Hematopoietic multipotent progenitor cell treated with erythropoietin and hydrocortisone succinate and interleukin-3 and kit ligand, for 4 days (in vitro differentiated cells): ENCODE measurements around the gene FGR.
"Not testable (repeated sequence)": the region's sequence is repeated elsewhere in the genome, so short reads cannot be mapped to it uniquely, and the experiment has no call there.

Source experiments
- DNase-seq: peaks from one replicate; pipeline ENCODE4 v3.0.0-alpha.2; 2015

FGR gene

GRCh38 chr1:27634985-27635367, at the start of gene FGR:
FGR (minus strand) TSS chr1:27635185; CDS start chr1:27623916, 11,269 bp downstream.
- peak; percentile 49 for DNase-seq

GRCh38 chr1:27684176-27684575, 49.2 kb upstream of the FGR start:
- DNase-seq = no peak

DNA sequence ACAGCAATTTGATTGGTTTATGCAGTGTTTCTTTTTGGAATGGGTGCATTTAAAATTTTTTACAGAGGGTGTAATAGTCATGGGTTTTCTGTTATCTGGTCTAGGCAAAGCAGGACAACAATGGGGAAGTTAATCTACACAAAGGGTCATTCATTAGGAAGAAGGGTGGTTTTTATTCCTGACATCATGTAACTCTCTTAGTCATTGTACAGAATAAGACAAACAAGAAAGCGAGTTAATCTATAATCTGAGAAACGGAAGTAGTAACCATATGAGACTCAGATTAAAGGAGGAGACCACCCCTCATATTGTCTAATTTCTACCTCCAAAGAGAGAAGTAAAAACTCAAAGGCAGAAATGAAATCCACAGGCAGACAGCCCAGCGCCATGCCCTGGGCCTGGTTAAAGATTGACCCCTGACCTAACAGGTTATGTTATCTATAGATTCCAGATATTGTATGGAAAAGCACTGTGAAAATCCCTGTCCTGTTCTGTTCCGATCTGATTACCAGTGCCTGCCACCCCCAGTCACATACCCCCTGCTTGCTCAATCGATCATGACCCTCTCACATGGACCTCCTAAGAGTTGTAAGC, 47.5 kb upstream of the FGR start:
- DNase-seq = peak; percentile 10

DNA sequence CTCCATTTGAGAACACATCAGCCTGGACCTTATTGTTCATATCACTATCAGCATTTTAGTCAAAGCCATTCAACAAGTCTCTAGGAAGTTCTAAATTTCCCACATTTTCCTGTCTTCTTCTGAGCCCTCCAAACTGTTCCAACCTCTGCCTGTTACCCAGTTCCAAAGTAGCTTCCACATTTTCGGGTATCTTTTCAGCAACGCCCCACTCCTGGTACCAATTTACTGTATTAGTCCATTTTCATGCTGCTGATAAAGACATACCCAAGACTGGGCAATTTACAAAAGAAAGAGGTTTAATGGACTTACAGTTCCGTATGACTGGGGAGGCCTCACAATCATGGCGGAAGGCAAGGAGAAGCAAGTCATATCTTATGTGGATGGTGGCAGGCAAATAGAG, 46.6 kb upstream of the FGR start:
- not testable (repeated sequence) for DNase-seq

DNA sequence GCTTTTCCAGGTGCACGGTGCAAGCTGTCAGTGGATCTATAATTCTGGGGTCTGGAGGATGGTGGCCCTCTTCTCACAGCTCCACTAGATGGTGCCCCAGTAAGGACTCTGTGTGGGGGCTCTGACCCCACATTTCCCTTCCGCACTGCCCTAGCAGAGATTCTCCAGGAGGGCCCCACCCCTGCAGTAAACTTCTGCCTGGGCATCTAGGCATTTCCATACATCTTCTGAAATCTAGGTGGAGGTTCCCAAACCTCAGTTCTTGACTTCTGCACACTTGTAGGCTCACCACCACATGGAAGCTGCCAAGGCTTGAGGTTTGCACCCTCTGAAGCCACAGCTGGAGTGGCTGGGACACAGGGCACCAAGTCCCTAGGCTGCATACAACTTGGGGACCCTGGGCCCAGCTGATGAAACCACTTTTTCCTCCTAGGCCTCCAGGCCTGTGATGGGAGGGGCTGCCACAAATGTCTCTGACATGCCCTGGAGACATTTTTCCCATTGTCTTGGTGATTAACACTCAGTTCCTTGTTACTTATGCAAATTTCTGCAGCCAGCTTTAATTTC, 45.3 kb upstream of the FGR start:
- DNase-seq = not testable (repeated sequence)

GRCh38 chr1:27678747-27679146, 43.8 kb upstream of the FGR start:
- no peak for DNase-seq

- no peak for DNase-seq
Measured at GRCh38 chr1:27676410-27676809, 41.4 kb upstream of the FGR start.

DNA sequence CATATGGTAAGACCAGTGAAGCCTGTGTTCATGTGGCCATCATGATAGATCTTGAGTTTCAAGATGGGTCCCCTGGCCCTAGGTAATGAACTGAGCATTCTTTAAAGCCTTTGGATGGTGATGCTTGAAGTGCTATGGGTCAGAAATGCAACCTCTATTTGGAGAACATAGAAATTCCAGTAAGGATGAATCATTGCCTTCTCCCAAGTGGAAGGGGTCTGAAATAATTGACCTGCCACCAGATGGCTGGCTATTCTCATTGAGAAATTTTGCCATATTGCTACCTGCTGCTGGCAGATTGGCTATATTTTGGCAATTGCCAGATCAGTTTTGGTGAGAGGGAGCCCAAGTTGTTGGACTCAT, 37.7 kb upstream of the FGR start:
- no peak for DNase-seq

GRCh38 chr1:27671964-27672749, 37.2 kb upstream of the FGR start, which contains the start of gene IFI6:
IFI6 (minus strand) TSS chr1:27672192; CDS start chr1:27669314, 2,878 bp downstream.
- peak; percentile 96 for DNase-seq

DNA sequence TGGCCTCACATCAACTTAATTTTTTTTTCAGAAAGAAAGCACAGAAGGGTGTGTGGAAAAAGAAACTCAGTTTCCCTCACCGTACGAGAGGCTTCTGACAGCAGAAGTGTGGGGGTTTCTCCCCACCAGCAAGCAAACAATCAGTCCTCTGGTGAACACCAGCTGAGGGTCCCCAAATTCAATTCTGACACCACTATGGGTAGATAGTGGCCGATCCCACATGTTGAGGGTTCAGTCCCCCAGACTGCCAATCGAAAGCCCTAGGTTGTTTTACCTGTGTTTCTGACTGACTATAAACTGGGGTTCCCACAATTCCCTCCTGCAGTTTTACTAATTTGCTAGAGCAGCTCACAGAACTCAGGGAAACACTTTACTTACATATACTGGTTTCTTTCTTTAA, 34.9 kb upstream of the FGR start:
- no peak for DNase-seq

GRCh38 chr1:27668808-27669723, 34.1 kb upstream of the FGR start:
- DNase-seq = peak; percentile 78

DNA sequence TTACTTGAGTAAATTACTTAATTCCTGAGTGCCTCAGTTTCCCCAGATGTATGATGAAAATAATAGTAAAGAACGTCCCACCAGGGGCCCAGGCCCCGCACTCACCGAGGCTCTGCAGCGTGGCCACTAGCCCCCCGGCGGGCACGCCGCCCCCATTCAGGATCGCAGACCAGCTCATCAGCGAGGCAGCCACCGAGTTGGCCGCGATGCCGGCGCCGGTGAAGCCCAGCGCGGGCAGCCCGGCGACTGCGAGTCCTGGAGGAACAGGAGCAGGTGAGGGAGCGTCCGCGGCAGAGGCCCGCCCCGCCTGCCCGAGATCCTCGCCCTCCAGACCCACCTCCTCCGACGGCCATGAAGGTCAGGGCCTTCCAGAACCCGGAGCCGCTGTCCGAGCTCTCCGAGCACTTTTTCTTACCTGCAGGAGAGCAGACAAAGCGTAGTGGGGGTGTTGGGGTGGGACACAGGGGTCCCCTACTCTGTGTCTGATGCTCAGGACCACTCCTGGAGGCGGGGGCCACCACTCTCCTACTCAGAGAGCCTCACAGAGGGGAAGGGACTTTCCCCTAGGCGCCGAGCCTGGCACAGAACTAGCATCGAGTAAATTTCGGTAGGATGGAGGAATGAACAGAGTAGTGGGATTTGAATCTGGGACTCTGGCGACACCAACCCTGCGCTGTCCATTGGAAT, 33.3 kb upstream of the FGR start:
- no peak for DNase-seq

DNA sequence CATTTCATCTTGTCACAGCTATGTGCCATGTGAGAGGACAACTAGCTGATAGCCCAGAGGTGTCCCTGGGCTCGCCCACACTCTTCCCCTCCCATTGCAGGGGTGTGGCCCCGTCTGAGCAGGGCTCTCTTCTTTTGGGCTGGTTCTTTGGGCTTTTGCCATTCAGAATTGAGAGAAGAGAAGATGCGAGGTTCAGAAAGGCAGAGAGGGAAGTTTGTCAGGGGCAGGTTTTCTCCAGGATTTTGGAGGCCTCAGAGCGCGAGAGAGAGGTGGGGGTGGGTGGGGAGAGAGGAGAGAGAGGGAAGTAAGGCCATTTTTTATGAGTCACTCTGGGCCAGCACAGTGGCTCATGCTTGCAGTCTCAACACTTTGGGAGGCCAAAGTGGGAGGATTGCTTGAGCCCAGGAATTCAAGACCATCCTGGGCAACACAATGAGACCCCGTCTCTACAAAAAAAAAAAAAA, 31.8 kb upstream of the FGR start:
- no peak for DNase-seq

- DNase-seq = no peak
Measured at GRCh38 chr1:27666294-27666693, 31.3 kb upstream of the FGR start.

DNA sequence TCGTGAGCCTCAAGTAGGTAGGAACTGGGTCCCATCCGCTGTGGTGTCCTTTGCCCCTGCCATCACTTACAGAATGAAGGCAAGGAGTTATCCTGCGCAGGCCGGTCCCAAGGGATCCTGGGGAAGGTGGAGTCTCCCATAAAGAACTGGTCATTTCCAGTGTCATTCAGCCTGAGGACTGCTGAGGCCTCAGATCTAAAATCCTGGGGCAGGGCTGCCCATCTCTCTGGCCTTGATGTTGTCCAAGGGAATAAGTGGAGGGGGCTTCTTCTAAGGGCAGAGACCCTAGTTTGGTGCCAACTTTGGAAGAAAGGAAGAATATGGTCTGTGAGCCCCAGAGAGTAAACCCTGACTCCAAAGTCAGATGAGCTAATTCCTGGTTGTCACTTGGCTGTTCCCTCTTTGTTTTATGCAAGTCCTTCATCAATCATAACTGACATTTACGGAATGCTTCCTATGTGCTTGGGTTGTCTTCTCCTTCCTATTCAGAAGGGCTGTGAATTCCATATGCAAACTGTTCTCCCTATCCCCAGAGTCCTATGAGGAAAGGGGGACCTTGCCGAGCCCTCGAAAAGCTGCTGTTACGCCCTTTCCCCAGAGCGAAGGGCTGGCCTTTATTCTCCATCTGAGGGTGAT, 30.1 kb upstream of the FGR start:
- DNase-seq = no peak

- DNase-seq = no peak
Measured at GRCh38 chr1:27664291-27664690, 29.3 kb upstream of the FGR start.

- DNase-seq = peak; percentile 94
Measured at GRCh38 chr1:27662707-27663393, 27.9 kb upstream of the FGR start.

DNA sequence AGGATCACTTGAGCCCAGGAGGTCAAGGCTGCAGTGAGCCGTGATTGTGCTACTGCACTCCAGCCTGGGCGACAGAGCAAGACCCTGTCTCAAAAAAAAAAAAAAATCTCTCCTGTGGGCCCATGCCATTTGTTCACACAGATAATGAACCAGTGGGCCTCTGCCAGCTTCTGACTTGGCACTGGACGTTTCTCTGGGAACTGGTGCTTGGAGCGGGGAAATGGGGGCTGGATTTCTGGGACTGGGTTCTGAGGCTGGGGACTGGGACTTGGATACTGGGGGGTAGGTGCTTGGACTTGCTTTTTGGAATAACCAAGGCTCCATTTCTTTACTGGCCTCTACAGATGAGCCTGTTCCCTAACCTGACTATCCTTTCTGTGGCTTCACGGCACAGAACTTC, 27.3 kb upstream of the FGR start:
- DNase-seq = no peak

- DNase-seq = no peak
Measured at GRCh38 chr1:27661412-27662075, 26.6 kb upstream of the FGR start.

- DNase-seq = no peak
Measured at GRCh38 chr1:27660300-27660835, 25.4 kb upstream of the FGR start.
